Right cardiac atrium (tissue), 5 donors: ENCODE measurements around the gene GOT1. TPM values are rescaled to one million over a fixed set of nuclear protein-coding genes. Genes with fewer than 3 reads are reported as not detected.

Experiments used
- ATAC-seq, 2 donors: fragments of 200-7000 bp; cut with Tn5 transposase; one replicate each; pipeline versions ENCODE4 v1.8.0 to v1.9.1; 2020; ENCODE audit warnings: moderate library complexity in 2 of 2, mild to moderate bottlenecking in 1 of 2
- DNase-seq, 3 donors: peaks; one replicate each; pipeline ENCODE4 v3.0.0-alpha.2; 2020
- H3K27ac ChIP-seq: one replicate; pipeline ENCODE4 v1.5.1; 2013; ENCODE audit warnings: mild to moderate bottlenecking, low read length, control low read depth, moderate library complexity
- H3K27me3 ChIP-seq: one replicate; pipeline ENCODE4 v1.6.1; 2013; ENCODE audit not compliant: control insufficient read depth, insufficient read depth
- H3K4me1 ChIP-seq: one replicate; pipeline ENCODE4 v1.6.1; 2013; ENCODE audit warnings: low read length; ENCODE audit not compliant: control insufficient read depth, insufficient read depth
- H3K4me3 ChIP-seq: one replicate; pipeline ENCODE4 v1.5.1; 2013; ENCODE audit warnings: low read length, control low read depth
- H3K9me3 ChIP-seq: one replicate; pipeline ENCODE4 v1.6.1; 2013; ENCODE audit warnings: low read length; ENCODE audit not compliant: control insufficient read depth
- WGBS: extraction: QIAGEN DNeasy Blood & Tissue Kit; methylation state at CpG from one replicate; pipeline ENCODE4 v1.1.7; 2013; 5-methylcytosine and 5-hydroxymethylcytosine counted together
- intact Hi-C, 4 donors: fragments of 100-400 bp; cut with DNase I; formaldehyde crosslinking; loops; one replicate each; pipeline versions ENCODE4 v1.11.0 to v1.14.0; 2022 to 2023
- polyA plus RNA-seq: library from polyadenylated mRNA; stranded (reverse); fragments of 200-250 nt; gene quantifications from one replicate; pipeline ENCODE4 v1.2.3, GENCODE V29; 2013
- total RNA-seq, 4 donors: library from RNA; stranded (reverse); fragmentation: NEBNext Ultra II Directional; extraction: Animal tissue kit (Norgen Biotek cat#: 25700); gene quantifications; one replicate each; pipeline ENCODE4 v1.2.1, GENCODE V29; 2021
- donor health status: healthy with polysubstance abuse.
- donor health status: DM: no; HTN: yes; CAD: no.
- donor health status: DM: no; HTN: no; CAD: no.
- donor health status: DM: no; HTN: yes; CAD: no; lungs with severe emphysema.
- donor health status: DM: yes; HTN: yes; CAD: no.

The GOT1 gene
- total and polyA plus RNA-seq, 5 donors = 344 to 515 (median 413) TPM

- 69% methylated on average over 3 of the region's 3 CpGs for WGBS
- no peak for ATAC-seq
- Histone ChIP-seq H3K4me1 (peaks cover 3% of the 10 kb centered on the region), H3K27ac (no peak overlapping the region), H3K27me3 (no peaks in the 10 kb centered on the region), H3K4me3 (no peak overlapping the region), H3K9me3 (no peaks in the 10 kb centered on the region)
- intact Hi-C loops = no loop called here
- DNase-seq = no peak
Observed at GRCh38 chr10:99374972-99375371, 55.5 kb downstream of the GOT1 start.

GRCh38 chr10:99374526-99374925 is 55.9 kb downstream of the GOT1 start:
- no peaks in the 10 kb centered on the region for H3K9me3 ChIP-seq
- H3K4me3 ChIP-seq = no peak overlapping the region
- H3K27ac ChIP-seq = no peak overlapping the region
- WGBS = 52% methylated on average over 2 of the region's 2 CpGs
- no peaks in the 10 kb centered on the region for H3K27me3 ChIP-seq
- intact Hi-C loops = no loop called here
- ATAC-seq (no peak), DNase-seq (peak in 1 of 3 donors; percentile 62)
- peaks cover 3% of the 10 kb centered on the region for H3K4me1 ChIP-seq

GRCh38 chr10:99372546-99373271 is 57.7 kb downstream of the GOT1 start:
- intact Hi-C loops = no loop called here
- WGBS = 55% methylated on average over 9 of the region's 9 CpGs
- DNase-seq (no peak), ATAC-seq (peak in 1 of 2 donors; percentile 63)
- Histone ChIP-seq H3K4me3 (no peak overlapping the region), H3K27ac (no peak overlapping the region), H3K4me1 (peaks cover 3% of the 10 kb centered on the region), H3K9me3 (no peaks in the 10 kb centered on the region), H3K27me3 (no peaks in the 10 kb centered on the region)

- no peak for ATAC-seq
- intact Hi-C loops = no loop called here
- Histone ChIP-seq H3K4me1 (peaks cover 3% of the 10 kb centered on the region), H3K27ac (no peak overlapping the region), H3K4me3 (no peak overlapping the region), H3K27me3 (no peaks in the 10 kb centered on the region), H3K9me3 (no peaks in the 10 kb centered on the region)
- no peak for DNase-seq
- 41% methylated on average over 2 of the region's 2 CpGs for WGBS
Observed at GRCh38 chr10:99370993-99371392, 59.4 kb downstream of the GOT1 start.

- H3K4me3 ChIP-seq = no peak overlapping the region
- DNase-seq (no peak), ATAC-seq (no peak)
- peaks cover 3% of the 10 kb centered on the region for H3K4me1 ChIP-seq
- H3K27me3 ChIP-seq = no peaks in the 10 kb centered on the region
- WGBS = 84% methylated on average over 3 of the region's 3 CpGs
- no peak overlapping the region for H3K27ac ChIP-seq
- intact Hi-C loops = no loop called here
- H3K9me3 ChIP-seq = no peaks in the 10 kb centered on the region
Observed at GRCh38 chr10:99369551-99369950, 60.9 kb downstream of the GOT1 start.

GRCh38 chr10:99369126-99369525 is 61.3 kb downstream of the GOT1 start:
- intact Hi-C loops = no loop called here
- Histone ChIP-seq H3K4me1 (peaks cover 3% of the 10 kb centered on the region), H3K27me3 (no peaks in the 10 kb centered on the region), H3K9me3 (no peaks in the 10 kb centered on the region), H3K27ac (no peak overlapping the region), H3K4me3 (no peak overlapping the region)
- WGBS = 86% methylated on average over 5 of the region's 5 CpGs
- no peak for ATAC-seq
- no peak for DNase-seq

GRCh38 chr10:99368646-99369045 is 61.8 kb downstream of the GOT1 start:
- ATAC-seq (no peak), DNase-seq (no peak)
- Histone ChIP-seq H3K4me1 (peaks cover 3% of the 10 kb centered on the region), H3K9me3 (no peaks in the 10 kb centered on the region), H3K4me3 (no peak overlapping the region), H3K27me3 (no peaks in the 10 kb centered on the region), H3K27ac (no peak overlapping the region)
- intact Hi-C loops = no loop called here
- 45% methylated on average over 1 of the region's 1 CpG for WGBS

- Histone ChIP-seq H3K27ac (no peak overlapping the region), H3K27me3 (no peaks in the 10 kb centered on the region), H3K4me3 (no peak overlapping the region), H3K9me3 (no peaks in the 10 kb centered on the region), H3K4me1 (no peaks in the 10 kb centered on the region)
- DNase-seq (no peak), ATAC-seq (no peak)
- intact Hi-C loops = no loop called here
- WGBS = 74% methylated on average over 2 of the region's 2 CpGs
Observed at GRCh38 chr10:99366666-99367065, 63.8 kb downstream of the GOT1 start.

- Histone ChIP-seq H3K9me3 (no peaks in the 10 kb centered on the region), H3K27me3 (no peaks in the 10 kb centered on the region), H3K27ac (no peak overlapping the region), H3K4me3 (no peak overlapping the region), H3K4me1 (no peaks in the 10 kb centered on the region)
- 45% methylated on average over 1 of the region's 1 CpG for WGBS
- intact Hi-C loops = no loop called here
- no peak for DNase-seq
- no peak for ATAC-seq
Observed at GRCh38 chr10:99365736-99366135, 64.7 kb downstream of the GOT1 start.

GRCh38 chr10:99365311-99365710 is 65.1 kb downstream of the GOT1 start:
- intact Hi-C loops = no loop called here
- H3K4me3 ChIP-seq = no peak overlapping the region
- no peaks in the 10 kb centered on the region for H3K27me3 ChIP-seq
- DNase-seq (no peak), ATAC-seq (no peak)
- no peaks in the 10 kb centered on the region for H3K9me3 ChIP-seq
- 29% methylated on average over 1 of the region's 1 CpG for WGBS
- no peaks in the 10 kb centered on the region for H3K4me1 ChIP-seq
- no peak overlapping the region for H3K27ac ChIP-seq

- intact Hi-C loops = no loop called here
- 64% methylated on average over 4 of the region's 4 CpGs for WGBS
- H3K9me3 ChIP-seq = no peaks in the 10 kb centered on the region
- no peaks in the 10 kb centered on the region for H3K4me1 ChIP-seq
- H3K27ac ChIP-seq = no peak overlapping the region
- no peak for DNase-seq
- no peak overlapping the region for H3K4me3 ChIP-seq
- ATAC-seq = no peak
- H3K27me3 ChIP-seq = no peaks in the 10 kb centered on the region
Observed at GRCh38 chr10:99364125-99364524, 66.3 kb downstream of the GOT1 start.

GRCh38 chr10:99360934-99361333 is 69.5 kb downstream of the GOT1 start:
- WGBS = 71% methylated on average over 5 of the region's 5 CpGs
- Histone ChIP-seq H3K4me3 (no peak overlapping the region), H3K27ac (no peak overlapping the region), H3K4me1 (no peaks in the 10 kb centered on the region), H3K27me3 (no peaks in the 10 kb centered on the region), H3K9me3 (no peaks in the 10 kb centered on the region)
- ATAC-seq = no peak
- no peak for DNase-seq
- intact Hi-C loops = no loop called here
